H1 (cell line): Measurements from ENCODE around the gene SLC25A27. TPM values are rescaled to one million over a fixed set of nuclear protein-coding genes. Genes with fewer than 3 reads are reported as not detected.
"Not testable (repeated sequence)": the region's sequence is repeated elsewhere in the genome, so short reads cannot be mapped to it uniquely, and the experiment has no call there.

ENCODE experiments used
- CTCF ChIA-PET: fragments of 300-600 bp; sonication (Branson Sonifier 250); formaldehyde crosslinking; loops from one replicate; lab custom pipeline; 2021; ENCODE audit not compliant: partially characterized antibody; lab: Charles Lee
- POLR2A ChIA-PET: fragments of 300-600 bp; sonication (Branson Sonifier 250); formaldehyde crosslinking; loops from one replicate; lab custom pipeline; 2021; ENCODE audit warnings: inconsistent platforms; ENCODE audit not compliant: partially characterized antibody; lab: Charles Lee
- DNase-seq, 2 experiments: peaks; one replicate each; pipeline versions ENCODE4 v3.0.0 to v3.0.0-alpha.2; 2010 to 2022; ENCODE audit warnings: low spot score in 2 of 2, low read depth in 1 of 2, mixed read lengths in 1 of 2
- FAIRE-seq: peaks from 2 replicates; lab custom pipeline; 2011; peaks lifted over from hg19 to GRCh38; lab: Jason Lieb, UNC
- H2AFZ ChIP-seq: 2 replicates; pipeline ENCODE4 v1.8.1; 2012; ENCODE audit warnings: low read length, inconsistent platforms
- H2AK5ac ChIP-seq: 2 replicates; pipeline ENCODE4 v1.6.1; 2013; ENCODE audit warnings: low read depth, low read length
- H2BK120ac ChIP-seq: replicated peaks from 2 replicates; pipeline ENCODE3; 2013; ENCODE audit warnings: low read depth, low read length, inconsistent platforms
- H2BK12ac ChIP-seq: 2 replicates; pipeline ENCODE4 v1.6.1; 2013; ENCODE audit warnings: low read depth, low read length
- H2BK15ac ChIP-seq: 2 replicates; pipeline ENCODE4 v1.6.1; 2013; ENCODE audit warnings: low read length
- H2BK20ac ChIP-seq: 2 replicates; pipeline ENCODE4 v1.6.1; 2013; ENCODE audit warnings: low read length
- H2BK5ac ChIP-seq: 2 replicates; pipeline ENCODE4 v1.6.1; 2013; ENCODE audit warnings: low read depth, low read length
- H3K14ac ChIP-seq: 2 replicates; pipeline ENCODE4 v1.6.1; 2013; ENCODE audit warnings: inconsistent platforms; ENCODE audit not compliant: insufficient read length
- H3K18ac ChIP-seq: 2 replicates; pipeline ENCODE4 v1.6.1; 2013; ENCODE audit warnings: low read length; ENCODE audit errors: extremely low read depth
- H3K23ac ChIP-seq: 2 replicates; pipeline ENCODE4 v1.6.1; 2013; ENCODE audit warnings: inconsistent platforms; ENCODE audit not compliant: insufficient read length
- H3K23me2 ChIP-seq: 2 replicates; pipeline ENCODE4 v1.6.1; 2013; ENCODE audit warnings: low read depth, low read length
- H3K27ac ChIP-seq: 2 replicates; pipeline ENCODE4 v1.6.1; 2011; ENCODE audit warnings: low read depth, low read length, inconsistent platforms
- H3K27me3 ChIP-seq, 4 experiments: replicated peaks in 1 of 4; 1 replicate in 1 of 4; 2 replicates in 3 of 4; pipeline versions ENCODE4 v1.6.1 to v1.8.1; 2011 to 2013; ENCODE audit warnings: low read length in 3 of 4, mild to moderate bottlenecking in 3 of 4, inconsistent platforms in 2 of 4, mixed read lengths in 2 of 4, moderate library complexity in 1 of 4; ENCODE audit not compliant: control insufficient read depth in 3 of 4, insufficient read depth in 3 of 4; ENCODE audit errors: extremely low read depth in 1 of 4
- H3K36me3 ChIP-seq, 4 experiments: 2 replicates each; pipeline versions ENCODE4 v1.6.1 to v1.8.1; 2011 to 2013; ENCODE audit warnings: mild to moderate bottlenecking in 4 of 4, low read length in 3 of 4, moderate library complexity in 2 of 4, control low read depth in 1 of 4, inconsistent platforms in 1 of 4; ENCODE audit not compliant: insufficient read depth in 4 of 4, control insufficient read depth in 2 of 4
- H3K4ac ChIP-seq: replicated peaks from 2 replicates; pipeline ENCODE3; 2013; ENCODE audit warnings: low read length, low read depth, mixed read lengths, inconsistent platforms; ENCODE audit not compliant: insufficient read length
- H3K4me1 ChIP-seq, 4 experiments: replicated peaks in 1 of 4; 1 replicate in 1 of 4; 2 replicates in 3 of 4; pipeline versions ENCODE4 v1.6.1 to v1.8.1; 2011 to 2013; ENCODE audit warnings: low read length in 3 of 4, inconsistent platforms in 2 of 4, mixed read lengths in 1 of 4; ENCODE audit not compliant: insufficient read depth in 4 of 4, control insufficient read depth in 3 of 4
- H3K4me2 ChIP-seq, 2 experiments: 2 replicates each; pipeline versions ENCODE4 v1.6.1 to v1.8.1; 2011 to 2013; ENCODE audit warnings: low read depth in 2 of 2, low read length in 2 of 2, control low read depth in 1 of 2, inconsistent platforms in 1 of 2, mild to moderate bottlenecking in 1 of 2; ENCODE audit not compliant: insufficient read depth in 1 of 2
- H3K4me3 ChIP-seq, 4 experiments: fragments of 200-600, 300-600 bp in 1 of 4; sonication (generic), shearing (Covaris generic), sonication (Bioruptor Twin) in 1 of 4; 2 replicates each; pipeline versions ENCODE4 v1.5.1 to v1.8.1; 2011 to 2016; ENCODE audit warnings: low read length in 4 of 4, low read depth in 3 of 4, control low read depth in 2 of 4, inconsistent platforms in 2 of 4, mild to moderate bottlenecking in 2 of 4, mixed read lengths in 1 of 4, moderate library complexity in 1 of 4; ENCODE audit not compliant: insufficient read depth in 2 of 4; ENCODE audit errors: extremely low read depth in 1 of 4
- H3K56ac ChIP-seq: replicated peaks from 2 replicates; pipeline ENCODE3; 2013; ENCODE audit warnings: low read depth, mild to moderate bottlenecking, mixed read lengths, low read length, inconsistent platforms; ENCODE audit not compliant: insufficient read length
- H3K79me1 ChIP-seq: 2 replicates; pipeline ENCODE4 v1.6.1; 2013; ENCODE audit warnings: low read depth, low read length, control low read depth
- H3K79me2 ChIP-seq, 2 experiments: 2 replicates each; pipeline versions ENCODE4 v1.6.1 to v1.8.1; 2012 to 2013; ENCODE audit warnings: low read length in 2 of 2, mild to moderate bottlenecking in 2 of 2, inconsistent platforms in 1 of 2; ENCODE audit not compliant: insufficient read depth in 2 of 2, control insufficient read depth in 1 of 2
- H3K9ac ChIP-seq, 4 experiments: replicated peaks in 1 of 4; 1 replicate in 1 of 4; 2 replicates in 3 of 4; pipeline versions ENCODE4 v1.6.1 to v1.8.1; 2011 to 2013; ENCODE audit warnings: low read depth in 3 of 4, low read length in 3 of 4, control low read depth in 2 of 4, mild to moderate bottlenecking in 2 of 4, moderate library complexity in 2 of 4, inconsistent platforms in 1 of 4; ENCODE audit errors: extremely low read depth in 1 of 4
- H3K9me3 ChIP-seq, 2 experiments: 2 replicates each; pipeline versions ENCODE4 v1.6.1 to v1.8.1; 2012 to 2013; ENCODE audit warnings: mild to moderate bottlenecking in 2 of 2, moderate library complexity in 2 of 2, control low read depth in 1 of 2, inconsistent platforms in 1 of 2, low read depth in 1 of 2, low read length in 1 of 2, mixed read lengths in 1 of 2; ENCODE audit not compliant: insufficient read depth in 2 of 2
- H4K20me1 ChIP-seq, 2 experiments: replicated peaks in 1 of 2; 2 replicates each; pipeline versions ENCODE3 to v1.8.1; 2011 to 2013; ENCODE audit warnings: inconsistent platforms in 2 of 2, low read length in 2 of 2, mild to moderate bottlenecking in 1 of 2; ENCODE audit not compliant: insufficient read depth in 2 of 2, control insufficient read depth in 1 of 2
- H4K5ac ChIP-seq: 2 replicates; pipeline ENCODE4 v1.6.1; 2013; ENCODE audit warnings: low read length, low read depth, mixed read lengths, inconsistent platforms; ENCODE audit not compliant: insufficient read length
- H4K8ac ChIP-seq: 2 replicates; pipeline ENCODE4 v1.8.0; 2013; ENCODE audit warnings: mild to moderate bottlenecking, moderate library complexity, low read length, inconsistent platforms; ENCODE audit not compliant: insufficient read depth; ENCODE audit errors: extremely low read depth
- H4K91ac ChIP-seq: replicated peaks from 2 replicates; pipeline ENCODE3; 2013; ENCODE audit warnings: low read length, mixed read lengths, inconsistent platforms; ENCODE audit not compliant: insufficient read length
- WGBS, 2 experiments: shearing (Covaris generic) in 1 of 2; methylation state at CpG; one replicate each; pipeline versions ENCODE4 v1.1.6 to v1.1.7; 2013 to 2015; ENCODE audit warnings: low lambda C conversion rate in 2 of 2, mixed read lengths in 2 of 2, inconsistent platforms in 1 of 2, low coverage in 1 of 2, missing lambda C conversion rate in 1 of 2; ENCODE audit not compliant: insufficient replicate concordance in 2 of 2, insufficient coverage in 1 of 2, insufficient read length in 1 of 2; ENCODE audit errors: extremely low coverage in 1 of 2, missing lambda C conversion rate in 1 of 2; 5-methylcytosine and 5-hydroxymethylcytosine counted together
- polyA plus RNA-seq, 7 experiments: library from polyadenylated mRNA; depleted of rRNA in 3 of 7; stranded (reverse) in 5 of 7; unstranded in 2 of 7; fragments of >200 nt in 5 of 7; fragments of 200-250 nt in 2 of 7; gene quantifications; 1 replicate in 5 of 7; 2 replicates in 1 of 7; 4 replicates in 1 of 7; pipeline versions ENCODE4 v1.2.1 to v1.2.3, GENCODE V29; 2011 to 2013; ENCODE audit warnings: missing spikeins in 2 of 7, mixed read lengths in 2 of 7
- total RNA-seq: library from RNA; stranded (reverse); fragmentation: NEBNext Ultra II Directional; extraction: Animal tissue kit (Norgen Biotek cat#: 25700); gene quantifications from 2 replicates; pipeline ENCODE4 v1.2.1, GENCODE V29; 2021

Gene SLC25A27
- total and polyA plus RNA-seq, 2 of the 8 experiments (the other 6 are each of a cell fraction or from before 2014, with no cell fraction given): 7.3 to 8.4 TPM

- H2BK120ac ChIP-seq, H3K27me3 ChIP-seq, H2BK20ac ChIP-seq, H4K8ac ChIP-seq, H2BK12ac ChIP-seq, H3K79me1 ChIP-seq, H4K91ac ChIP-seq, H3K9ac ChIP-seq, H3K14ac ChIP-seq, H3K4me1 ChIP-seq, H2BK15ac ChIP-seq, POLR2A ChIA-PET, H3K79me2 ChIP-seq, CTCF ChIA-PET, H4K5ac ChIP-seq, H2AFZ ChIP-seq, DNase-seq, H2AK5ac ChIP-seq, H4K20me1 ChIP-seq, H3K18ac ChIP-seq, H3K4ac ChIP-seq, FAIRE-seq, H3K36me3 ChIP-seq, H3K23ac ChIP-seq, H3K9me3 ChIP-seq, H3K4me2 ChIP-seq, H2BK5ac ChIP-seq, H3K4me3 ChIP-seq, H3K56ac ChIP-seq, H3K23me2 ChIP-seq, H3K27ac ChIP-seq: not testable (repeated sequence)
- WGBS, 2 experiments: 70% methylated on average over 1 of the region's 4 CpGs; no CpG with 5 or more reads in 1 of the 2 experiments
Measured at GRCh38 chr6:46648108-46648507, 4.7 kb upstream of the SLC25A27 start.
